ENCODE results near the gene PDZRN3. TPM values are rescaled to one million over a fixed set of nuclear protein-coding genes. Genes with fewer than 3 reads are reported as not detected.

The PDZRN3 gene
- total RNA-seq, 1 experiment from 2014 or later, result 5.9 TPM

DNA sequence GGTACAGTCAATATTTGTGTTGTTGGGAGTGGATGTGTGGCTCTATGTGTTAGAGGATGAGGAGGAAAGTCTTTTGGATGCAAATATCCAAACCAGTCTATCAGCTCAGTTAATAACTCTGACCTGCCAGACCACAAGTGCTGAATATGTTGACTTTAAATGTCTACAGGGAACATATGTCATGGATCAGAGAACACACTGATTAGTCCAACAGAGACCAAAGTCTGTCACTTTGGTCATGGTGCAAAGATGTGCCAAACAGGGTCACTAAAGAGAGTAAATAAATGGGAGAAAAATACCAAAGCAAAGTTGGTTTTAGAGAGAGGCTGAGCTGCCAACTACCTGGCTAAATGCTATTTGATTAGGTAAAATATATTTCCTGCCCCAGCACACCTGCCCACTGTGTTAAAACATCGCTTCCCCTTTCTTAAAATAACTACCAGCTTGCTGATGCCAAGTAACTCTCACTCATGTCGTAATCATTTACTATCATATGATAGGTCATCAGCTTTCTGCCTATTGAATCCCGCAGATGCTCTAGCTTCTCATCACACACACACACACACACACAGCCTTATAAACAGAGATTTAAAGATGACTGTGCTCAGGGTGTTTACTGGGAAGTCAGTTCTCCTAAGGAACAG lies 173.3 kb downstream of the PDZRN3 start:
- DNase-seq, result no peak
- H3K79me2 ChIP-seq (ENCODE audit: insufficient read depth, low read length), result no peaks in the 10 kb centered on the region
- TF ChIP-seq, protein P1, sequence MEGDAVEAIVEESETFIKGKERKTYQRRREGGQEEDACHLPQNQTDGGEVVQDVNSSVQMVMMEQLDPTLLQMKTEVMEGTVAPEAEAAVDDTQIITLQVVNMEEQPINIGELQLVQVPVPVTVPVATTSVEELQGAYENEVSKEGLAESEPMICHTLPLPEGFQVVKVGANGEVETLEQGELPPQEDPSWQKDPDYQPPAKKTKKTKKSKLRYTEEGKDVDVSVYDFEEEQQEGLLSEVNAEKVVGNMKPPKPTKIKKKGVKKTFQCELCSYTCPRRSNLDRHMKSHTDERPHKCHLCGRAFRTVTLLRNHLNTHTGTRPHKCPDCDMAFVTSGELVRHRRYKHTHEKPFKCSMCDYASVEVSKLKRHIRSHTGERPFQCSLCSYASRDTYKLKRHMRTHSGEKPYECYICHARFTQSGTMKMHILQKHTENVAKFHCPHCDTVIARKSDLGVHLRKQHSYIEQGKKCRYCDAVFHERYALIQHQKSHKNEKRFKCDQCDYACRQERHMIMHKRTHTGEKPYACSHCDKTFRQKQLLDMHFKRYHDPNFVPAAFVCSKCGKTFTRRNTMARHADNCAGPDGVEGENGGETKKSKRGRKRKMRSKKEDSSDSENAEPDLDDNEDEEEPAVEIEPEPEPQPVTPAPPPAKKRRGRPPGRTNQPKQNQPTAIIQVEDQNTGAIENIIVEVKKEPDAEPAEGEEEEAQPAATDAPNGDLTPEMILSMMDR (conservative IDR thresholded peaks at IDR 0.05), result no peak
- H3K4me1 Mint-ChIP-seq, result peaks cover 14 to 17% of the 10 kb centered on the region in 2 experiments
- no peak overlapping the region for H3K18ac ChIP-seq (ENCODE audit: insufficient read length, low read depth, low read length)
- H4K91ac ChIP-seq (ENCODE audit: insufficient read length, low read depth, low read length), result no peak overlapping the region
- H3K14ac ChIP-seq (ENCODE audit: insufficient read depth, low read length), result no peak overlapping the region
- no peak overlapping the region for H4K8ac ChIP-seq (replicated peaks; ENCODE audit: insufficient read length, low read depth, low read length)
- H2AK5ac ChIP-seq (ENCODE audit: insufficient read length, low read length), result no peak overlapping the region
- no peaks in the 10 kb centered on the region for H3K27me3 Mint-ChIP-seq (ENCODE audit: low read depth)
- no peaks in the 10 kb centered on the region for H3K9me3 Mint-ChIP-seq
- H3K9me3 ChIP-seq (ENCODE audit: control insufficient read depth, low read depth, low read length), result no peaks in the 10 kb centered on the region
- H2BK5ac ChIP-seq (ENCODE audit: insufficient read length, low read length), result no peak overlapping the region
- H3T11ph ChIP-seq (ENCODE audit: low read length), result no peak overlapping the region
- no peaks in the 10 kb centered on the region for H3K27me3 ChIP-seq (ENCODE audit: insufficient read depth, low read length)
- H3K4me3 Mint-ChIP-seq, result no peak overlapping the region
- no peak overlapping the region for H2BK20ac ChIP-seq (ENCODE audit: low read depth, low read length, poor library complexity, severe bottlenecking)
- no peak overlapping the region for H2AFZ ChIP-seq (ENCODE audit: low read length)
- no peak overlapping the region for H2BK120ac ChIP-seq (ENCODE audit: low read depth, low read length, poor library complexity, severe bottlenecking)
- WGBS (ENCODE audit: extremely low coverage, insufficient read length, low lambda C conversion rate), result no CpG with 5 or more reads among the region's 3 CpGs
- no peak overlapping the region for H3K4me2 ChIP-seq (ENCODE audit: insufficient read depth, insufficient read length, low read length)
- H3K27ac ChIP-seq (ENCODE audit: insufficient read length, low read depth, low read length), result no peak overlapping the region
- H3K4me1 ChIP-seq (ENCODE audit: insufficient read depth, low read length), result peaks cover 12% of the 10 kb centered on the region; the same call in 1 of the 2 replicates
- H3K36me3 Mint-ChIP-seq (ENCODE audit: insufficient read depth in 1 of 3, low read depth in 3 of 3), result no peaks in the 10 kb centered on the region
- H3K23me2 ChIP-seq (ENCODE audit: insufficient read length, low read depth, low read length, poor library complexity, severe bottlenecking), result no peaks in the 10 kb centered on the region
- no peak overlapping the region for H3K9ac ChIP-seq (ENCODE audit: extremely low read depth, insufficient read length, low read length)
- no peak overlapping the region for H3K23ac ChIP-seq (ENCODE audit: insufficient read length, low read depth, low read length)
- H2BK12ac ChIP-seq (ENCODE audit: insufficient read length, low read depth, low read length), result no peak overlapping the region
- no peak overlapping the region; a peak in 1 of 7 replicates for H3K27ac Mint-ChIP-seq
- H4K20me1 ChIP-seq (ENCODE audit: control insufficient read depth, insufficient read depth, insufficient read length), result no peaks in the 10 kb centered on the region
- H3K56ac ChIP-seq (ENCODE audit: insufficient read length, low read depth, low read length), result no peak overlapping the region
- H3K4ac ChIP-seq (ENCODE audit: low read depth, low read length), result no peak overlapping the region
- no peak overlapping the region for H2BK15ac ChIP-seq (ENCODE audit: low read depth, low read length)
- H3K79me1 ChIP-seq (ENCODE audit: insufficient read depth, low read depth, low read length, poor library complexity, severe bottlenecking), result no peaks in the 10 kb centered on the region
- no peak overlapping the region for H4K5ac ChIP-seq (ENCODE audit: insufficient read length, low read depth, low read length)

Data from H9 (cell line).